GM21528 (cell line): ENCODE results near the gene TEX53.

Experiments
- ATAC-seq: cut with Tn5 transposase; IDR thresholded peaks from one replicate; pipeline ENCODE4 v1.9.1; 2021; ENCODE audit warnings: mild to moderate bottlenecking, moderate library complexity; ENCODE audit not compliant: unreplicated experiment, low FRiP score

The TEX53 gene

GRCh38 chr9:114680259-114681001 lies 22.8 kb upstream of the TEX53 start:
- no peak for ATAC-seq

GRCh38 chr9:114678795-114679194 lies 21.2 kb upstream of the TEX53 start:
- no peak for ATAC-seq

- no peak for ATAC-seq
Observed at GRCh38 chr9:114678130-114678529, 20.5 kb upstream of the TEX53 start.

- no peak for ATAC-seq
Observed at GRCh38 chr9:114677418-114677817, 19.8 kb upstream of the TEX53 start.

- no peak for ATAC-seq
Observed at GRCh38 chr9:114676901-114677300, 19.3 kb upstream of the TEX53 start.

GRCh38 chr9:114674798-114675540 lies 17.4 kb upstream of the TEX53 start:
- no peak for ATAC-seq

GRCh38 chr9:114674076-114674797 lies 16.6 kb upstream of the TEX53 start:
- no peak for ATAC-seq

GRCh38 chr9:114671605-114672004 lies 14.0 kb upstream of the TEX53 start:
- ATAC-seq = no peak

GRCh38 chr9:114669961-114670360 lies 12.4 kb upstream of the TEX53 start:
- no peak for ATAC-seq

- no peak for ATAC-seq
Observed at GRCh38 chr9:114668146-114668545, 10.5 kb upstream of the TEX53 start.

GRCh38 chr9:114666851-114667250 lies 9.2 kb upstream of the TEX53 start:
- ATAC-seq = no peak

GRCh38 chr9:114666401-114666800 lies 8.8 kb upstream of the TEX53 start:
- ATAC-seq = no peak

- no peak for ATAC-seq
Observed at GRCh38 chr9:114664181-114664580, 6.6 kb upstream of the TEX53 start.

GRCh38 chr9:114662081-114662989 lies 4.7 kb upstream of the TEX53 start:
- peak; percentile 76 for ATAC-seq

GRCh38 chr9:114656301-114656700 lies 1.3 kb downstream of the TEX53 start:
- ATAC-seq = no peak

GRCh38 chr9:114655689-114656088 lies 1.9 kb downstream of the TEX53 start:
- no peak for ATAC-seq

- peak; percentile 78 for ATAC-seq
Observed at GRCh38 chr9:114653556-114654159, 3.9 kb downstream of the TEX53 start.

GRCh38 chr9:114652776-114653555 lies 4.6 kb downstream of the TEX53 start:
- peak; percentile 23 for ATAC-seq

GRCh38 chr9:114643896-114644295 lies 13.7 kb downstream of the TEX53 start:
- ATAC-seq = no peak
